Activated naive CD8-positive, alpha-beta T cell treated with anti-CD3 and anti-CD28 coated beads, Interleukin-2, amount 50 U/mL, for 16 hours (primary cell): Measurements from ENCODE around the gene PTPRE.
"Not testable (repeated sequence)": the region's sequence is repeated elsewhere in the genome, so short reads cannot be mapped to it uniquely, and the experiment has no call there.

Source experiments
- DNase-seq: peaks from one replicate; pipeline ENCODE4 v3.0.0-alpha.2; 2020; ENCODE audit warnings: low read depth, low spot score

PTPRE gene

DNA sequence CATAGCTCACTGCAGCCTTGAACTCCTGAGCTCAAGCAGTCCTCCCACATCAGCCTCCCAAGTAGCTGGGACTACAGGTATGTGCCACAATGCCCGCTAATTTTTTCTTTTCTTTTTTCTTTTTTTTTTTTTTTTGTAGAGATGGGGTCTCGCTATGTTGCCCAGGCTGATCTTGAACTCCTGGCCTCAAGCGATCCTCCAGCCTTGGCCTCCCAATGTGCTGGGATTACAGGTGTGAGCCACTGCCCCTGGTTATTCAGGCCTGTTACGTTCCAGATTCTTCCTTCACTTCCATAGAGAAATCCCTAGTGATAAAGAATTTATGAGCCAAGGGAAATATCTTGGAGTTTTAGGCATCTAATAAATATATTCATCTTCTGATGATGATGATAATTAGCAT lies 187.7 kb downstream of the PTPRE start:
- DNase-seq = not testable (repeated sequence)

DNA sequence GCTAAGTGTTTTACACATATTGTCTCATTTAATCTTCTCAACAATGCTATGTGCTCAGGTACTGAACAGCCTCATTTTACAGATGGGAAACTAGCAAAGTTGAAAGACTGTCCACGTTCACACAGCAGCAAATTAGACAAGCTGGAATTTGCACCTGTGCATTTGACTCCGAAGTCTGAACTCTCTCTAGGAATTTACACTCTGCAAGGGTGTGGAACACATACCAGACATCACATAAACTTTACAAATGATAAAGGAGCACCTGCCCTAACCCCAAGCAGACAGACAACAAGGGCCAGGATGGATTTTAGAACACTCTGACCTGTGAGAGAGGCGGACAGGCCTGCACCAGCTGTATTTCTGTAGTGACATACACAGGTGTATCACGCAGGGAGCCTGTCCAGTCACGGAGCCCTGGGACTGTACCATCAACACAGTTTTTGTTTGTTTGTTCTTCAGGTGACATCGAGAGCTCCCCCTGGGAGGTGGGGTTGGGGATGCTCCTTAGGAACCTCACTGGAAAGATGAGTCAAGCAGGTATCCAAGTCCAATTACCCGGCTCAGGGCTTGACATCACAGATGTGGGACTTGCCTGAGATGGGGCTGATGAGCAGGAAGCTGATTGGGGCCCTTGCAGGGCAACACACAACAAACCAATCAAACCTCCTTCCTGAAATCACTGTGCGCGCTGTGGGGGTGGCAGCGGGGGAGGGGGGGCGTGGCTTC lies 188.3 kb downstream of the PTPRE start:
- DNase-seq = no peak

DNA sequence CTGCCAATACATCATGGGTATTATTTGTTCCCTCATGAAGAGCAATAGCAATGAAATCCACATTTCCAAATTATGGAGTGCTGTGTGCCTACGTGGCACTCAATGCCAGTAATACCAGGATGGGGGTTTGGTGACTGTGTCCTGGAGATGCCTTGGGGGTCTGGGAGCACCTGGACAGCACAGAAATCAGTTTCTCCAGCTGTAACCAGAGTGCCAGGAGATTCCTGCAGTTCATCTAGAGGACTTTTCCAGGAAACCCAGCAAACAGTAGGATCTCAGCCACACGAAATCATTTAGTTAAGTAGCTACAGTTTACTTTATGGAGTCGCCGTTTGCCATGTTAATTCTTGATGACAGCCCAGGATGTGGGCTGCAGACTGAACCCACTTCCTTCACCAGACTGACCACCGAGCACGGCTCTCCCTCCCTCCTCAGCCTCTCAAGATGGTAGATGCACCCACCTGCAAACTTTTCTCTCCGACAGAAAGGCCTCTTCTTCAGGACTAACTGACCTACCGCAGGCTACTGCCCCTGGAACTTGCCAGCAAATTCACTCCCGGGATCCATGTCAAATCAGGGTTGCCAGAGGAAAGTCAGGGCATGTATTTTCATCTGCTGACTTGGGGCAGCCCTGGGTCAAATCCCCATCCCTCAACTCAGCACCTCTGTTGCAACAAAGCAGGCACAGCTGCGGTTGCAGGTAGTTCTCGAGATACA lies 189.0 kb downstream of the PTPRE start:
- DNase-seq = no peak

DNA sequence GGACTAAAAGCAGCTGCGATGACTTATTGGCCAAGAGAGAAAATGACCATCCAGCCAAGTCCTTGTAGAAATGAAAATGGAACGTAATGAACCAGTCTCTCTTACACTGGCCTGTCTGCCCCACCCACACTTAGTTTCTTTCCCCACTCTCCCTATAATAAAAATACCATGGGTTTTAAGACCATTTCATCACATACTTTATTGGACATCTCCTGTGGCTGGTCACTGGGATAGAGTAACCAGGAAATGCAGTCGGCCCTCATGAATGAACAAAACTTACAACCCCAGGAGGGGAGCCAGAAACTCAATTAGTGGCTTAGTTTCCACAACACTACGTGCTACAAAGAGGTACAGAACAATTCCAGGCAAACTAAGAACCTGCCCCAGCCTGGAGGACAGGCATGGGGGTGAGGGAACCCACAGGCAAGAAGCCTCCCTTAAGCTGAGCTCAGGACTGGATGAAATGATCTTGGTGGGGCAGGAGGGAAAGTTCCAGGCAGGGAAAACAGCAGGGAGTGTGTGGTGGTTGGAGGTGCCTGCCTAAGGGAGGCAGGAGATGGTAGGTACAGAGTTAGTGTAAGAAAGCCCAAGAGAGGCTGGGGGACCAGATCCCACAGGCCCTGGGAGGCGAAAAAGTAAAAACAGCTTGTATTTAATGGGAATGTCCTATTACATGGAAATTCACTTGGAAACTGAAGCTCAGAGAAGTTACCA lies 189.7 kb downstream of the PTPRE start:
- DNase-seq = no peak

DNA sequence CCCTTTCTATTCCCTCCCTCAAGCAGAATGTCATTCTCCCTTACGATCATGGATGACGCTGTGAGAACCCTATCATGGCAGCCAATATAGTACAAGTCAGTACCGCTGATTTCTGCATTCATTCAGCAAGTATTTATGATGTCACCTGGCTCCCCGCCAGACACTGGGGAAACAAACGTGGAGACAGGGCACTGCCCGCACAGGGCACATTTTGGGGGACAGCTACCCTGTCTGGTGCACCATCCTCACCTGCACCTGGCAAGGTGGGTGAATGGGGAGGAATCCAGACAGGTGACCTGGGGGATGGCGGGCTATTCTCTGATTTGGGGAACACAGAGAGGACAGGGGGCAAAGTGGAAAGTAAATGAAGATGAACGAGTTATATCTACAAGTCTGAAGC lies 190.9 kb downstream of the PTPRE start:
- no peak for DNase-seq

DNA sequence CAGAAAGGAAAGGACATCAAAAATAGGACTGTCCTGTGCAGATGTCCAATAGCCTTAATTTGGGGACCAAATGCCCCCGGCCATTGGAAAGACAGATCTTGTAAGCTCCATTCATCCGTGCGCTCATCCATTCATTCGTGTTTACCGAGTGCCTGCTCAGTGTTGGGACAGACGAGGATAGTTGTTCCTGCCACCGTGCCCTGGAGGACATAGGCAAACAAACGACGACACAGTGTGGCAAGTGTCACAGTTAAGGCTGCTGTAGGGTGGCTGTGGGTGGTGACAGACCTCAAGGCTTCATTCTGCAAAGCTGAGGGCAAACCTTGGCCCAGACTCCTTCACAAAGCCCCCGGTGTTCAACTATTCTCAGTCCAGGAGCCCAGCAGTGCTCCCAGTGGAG lies 191.7 kb downstream of the PTPRE start:
- no peak for DNase-seq

DNA sequence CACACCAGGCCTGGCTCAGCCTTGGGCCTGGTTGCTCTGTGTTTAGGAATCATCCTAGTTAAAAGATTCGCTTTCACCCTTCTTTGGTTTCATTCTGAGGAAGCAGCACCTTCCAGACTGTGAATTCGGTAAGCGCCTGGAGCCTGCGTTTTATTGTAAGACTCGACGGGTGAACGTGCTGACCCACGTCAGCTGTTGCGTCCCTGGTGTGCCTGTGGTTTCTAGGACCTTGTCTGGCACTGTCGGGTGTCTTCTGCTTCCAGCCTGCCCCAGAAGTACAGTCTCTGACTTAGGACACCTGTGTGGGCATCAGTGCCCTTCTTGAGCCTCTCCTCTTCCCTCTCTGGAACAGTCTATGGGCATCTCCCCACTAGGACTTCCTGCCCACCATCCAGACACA lies 193.0 kb downstream of the PTPRE start:
- no peak for DNase-seq

DNA sequence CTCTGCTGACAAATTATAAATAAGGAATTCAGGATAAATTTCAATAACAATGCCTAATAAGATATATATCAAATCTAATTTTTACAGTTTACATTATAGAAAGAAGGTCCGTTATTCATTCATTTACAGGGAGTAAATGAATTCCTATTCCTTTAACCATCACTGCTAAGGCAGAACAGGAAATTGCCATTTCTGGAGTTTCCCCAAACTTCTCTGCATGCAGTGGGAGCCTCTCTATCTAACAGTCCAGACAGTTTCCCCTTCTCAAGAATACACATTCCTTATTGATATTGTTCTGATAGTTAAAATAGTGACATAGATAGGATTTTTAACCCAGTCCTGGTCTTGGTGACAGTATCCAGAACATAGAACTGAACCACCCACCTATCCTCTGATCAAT lies 195.0 kb downstream of the PTPRE start:
- no peak for DNase-seq

DNA sequence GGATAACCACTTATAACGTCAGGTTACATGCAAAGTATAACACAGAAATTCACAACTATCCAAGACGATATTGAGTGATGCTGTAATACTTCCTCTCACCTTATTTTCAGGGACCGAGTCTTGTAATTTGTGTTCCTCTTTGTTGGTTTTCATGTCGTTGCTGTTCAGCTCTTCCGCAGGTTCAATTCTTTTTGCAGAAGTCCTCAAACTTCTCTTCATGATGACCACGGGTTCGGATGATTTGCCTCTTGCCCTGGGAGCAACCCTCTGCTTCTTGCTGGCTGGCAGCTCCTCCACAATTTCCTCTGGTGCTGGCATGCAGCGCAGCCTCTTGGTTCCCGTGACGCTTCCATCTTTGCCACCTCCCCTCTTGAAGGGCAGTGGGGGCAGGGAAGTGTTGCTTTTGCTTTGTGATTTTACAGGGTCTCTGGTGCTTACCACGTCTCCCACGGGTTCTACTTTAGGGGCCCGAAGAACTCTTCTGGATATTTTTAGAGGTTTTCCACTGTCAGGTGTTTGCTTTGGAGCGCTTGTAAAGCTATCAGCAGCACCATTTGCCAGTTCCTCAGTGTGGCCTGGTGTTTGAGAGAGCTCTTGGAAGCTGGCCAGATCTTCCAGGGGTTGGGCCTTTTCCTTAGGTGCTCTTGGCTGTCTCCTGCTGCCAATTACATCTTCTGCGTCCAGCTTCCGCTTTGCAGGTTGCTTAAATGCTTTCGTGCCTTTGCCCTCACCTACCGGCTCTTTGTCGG lies 195.8 kb downstream of the PTPRE start:
- DNase-seq = no peak

DNA sequence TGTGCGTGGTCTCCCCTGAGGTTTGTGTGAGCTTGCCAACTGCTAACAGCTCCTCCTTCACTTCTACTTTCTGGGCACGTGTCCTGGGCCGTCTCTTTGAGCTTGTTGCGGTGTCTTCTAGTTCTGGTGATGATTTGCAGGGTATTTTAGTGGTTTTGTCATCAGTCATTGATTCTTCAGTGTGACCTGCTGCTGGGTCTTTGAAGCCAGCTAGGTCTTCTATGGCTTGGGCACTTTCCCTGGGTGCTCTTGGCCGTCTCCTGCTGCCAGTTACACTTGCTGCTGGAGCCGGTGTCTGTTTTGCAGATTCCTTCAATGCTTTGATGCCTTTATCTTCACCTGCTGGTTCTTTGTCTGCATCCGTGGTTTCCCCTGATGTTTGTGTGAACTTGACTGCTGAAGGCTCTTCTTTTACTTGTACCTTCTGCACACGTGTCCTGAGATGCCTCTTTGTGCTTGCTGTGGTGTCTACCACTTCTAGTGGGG lies 196.4 kb downstream of the PTPRE start:
- DNase-seq = no peak

DNA sequence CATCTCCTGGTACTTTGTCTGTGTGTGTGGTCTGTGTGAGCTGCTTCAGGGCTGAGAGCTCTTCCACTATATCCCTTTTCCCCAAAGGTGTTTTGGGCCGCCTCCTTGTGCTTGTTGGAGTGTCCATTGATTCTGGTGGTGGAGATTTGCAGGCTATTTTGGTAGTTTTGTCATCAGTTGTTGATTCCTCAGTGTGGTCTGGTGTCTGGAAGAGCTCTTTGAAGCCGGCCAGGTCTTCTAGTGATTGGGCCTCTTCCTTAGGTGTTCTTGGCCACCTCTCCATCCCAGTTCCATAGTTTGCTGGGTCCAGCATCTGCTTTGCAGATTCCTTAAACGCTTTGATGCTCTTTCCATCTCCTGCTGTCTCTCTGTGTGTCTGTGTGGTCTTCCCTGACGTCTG lies 198.5 kb downstream of the PTPRE start:
- DNase-seq = no peak

DNA sequence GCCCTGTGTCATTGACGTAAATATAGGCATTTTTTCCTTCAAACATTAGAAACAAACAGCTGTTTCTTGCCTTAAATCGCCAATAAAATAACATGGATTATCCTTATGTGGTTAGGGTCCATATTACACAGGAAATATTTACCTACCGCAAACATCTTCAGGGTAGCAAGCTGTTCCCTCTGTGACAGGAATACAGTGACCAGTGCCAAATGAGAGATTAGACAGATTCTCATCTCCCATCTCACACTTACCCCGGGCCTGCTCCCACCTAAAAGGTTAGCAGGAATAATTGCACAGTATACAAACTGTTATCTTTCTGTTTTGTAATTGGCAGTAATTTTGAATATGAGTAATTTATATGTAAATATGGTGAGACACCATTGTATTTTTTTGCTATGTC lies 202.8 kb downstream of the PTPRE start:
- no peak for DNase-seq

DNA sequence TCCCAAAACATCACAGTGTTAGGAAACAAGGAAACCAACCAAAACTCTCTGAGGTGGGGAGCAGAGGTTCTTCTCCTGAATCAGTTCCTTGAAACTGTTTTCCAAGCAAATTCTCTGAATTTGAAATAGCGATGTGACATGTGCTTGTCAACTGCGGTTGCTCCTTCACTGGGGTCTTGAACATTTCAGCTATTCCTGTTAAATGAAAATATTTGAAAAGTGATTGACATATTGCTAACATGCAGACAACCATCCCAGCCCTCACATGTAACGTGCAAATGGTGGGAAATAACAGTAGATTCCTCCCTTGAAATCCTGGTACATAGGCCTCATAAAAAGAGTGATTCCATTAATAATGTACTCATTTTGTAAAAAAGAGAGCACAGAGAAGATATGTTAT lies 203.4 kb downstream of the PTPRE start:
- no peak for DNase-seq

DNA sequence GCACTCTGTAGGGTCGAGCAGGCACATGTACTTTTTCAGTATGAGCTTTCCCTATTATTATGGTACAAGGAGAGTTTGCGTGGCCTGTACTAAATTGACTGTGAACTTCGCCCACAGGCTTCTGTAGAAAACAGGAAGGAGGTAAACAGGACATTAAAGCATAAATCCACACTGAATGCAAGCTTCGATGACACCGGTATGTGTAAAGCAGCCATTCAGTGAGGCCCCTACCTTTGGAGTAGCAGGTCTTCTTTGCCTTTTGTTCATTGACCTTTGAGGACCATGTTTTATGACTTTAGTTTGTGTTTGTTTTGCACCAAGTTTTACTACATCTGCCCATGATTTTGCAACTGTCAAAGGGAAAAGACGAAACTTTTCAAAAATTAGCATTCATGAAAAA lies 204.8 kb downstream of the PTPRE start:
- DNase-seq = no peak

DNA sequence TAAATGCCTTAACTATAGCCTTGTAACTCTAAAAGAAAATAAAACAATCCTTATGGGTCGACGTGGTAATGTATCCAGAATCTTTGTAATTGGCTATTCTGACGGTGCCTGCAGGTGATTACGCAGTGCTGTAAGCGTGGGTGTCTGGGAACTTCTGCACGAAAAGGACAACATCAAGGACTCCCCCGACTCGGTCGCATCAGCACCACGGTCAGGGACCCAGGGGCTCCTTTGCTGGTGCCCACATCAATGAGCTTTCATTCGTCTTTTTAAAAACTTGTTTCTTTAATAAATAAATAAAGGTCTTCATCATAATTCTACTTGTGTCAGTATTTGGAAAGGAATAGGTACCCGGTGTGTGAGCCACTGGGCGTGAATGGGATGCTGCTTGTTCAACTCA lies 206.1 kb downstream of the PTPRE start:
- DNase-seq = no peak

DNA sequence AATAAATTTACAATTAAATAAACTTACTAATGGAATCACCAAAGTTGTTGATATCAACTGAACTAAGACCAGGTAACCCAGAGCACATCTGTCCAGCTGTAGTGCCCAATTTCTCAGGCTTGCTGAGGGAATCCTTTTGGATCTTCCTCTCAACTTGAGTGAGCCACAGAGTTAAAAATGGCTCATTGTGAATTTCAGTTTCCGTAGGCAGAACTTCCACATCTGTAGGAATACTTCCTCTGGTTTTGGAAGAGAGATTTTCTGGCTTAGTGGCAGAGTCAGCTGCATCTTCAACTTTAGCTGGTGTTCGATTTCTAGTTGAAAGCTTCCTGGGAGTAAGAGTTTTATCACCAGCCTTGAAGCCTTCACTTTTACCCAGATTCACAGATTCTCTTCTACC lies 208.0 kb downstream of the PTPRE start:
- DNase-seq = no peak

DNA sequence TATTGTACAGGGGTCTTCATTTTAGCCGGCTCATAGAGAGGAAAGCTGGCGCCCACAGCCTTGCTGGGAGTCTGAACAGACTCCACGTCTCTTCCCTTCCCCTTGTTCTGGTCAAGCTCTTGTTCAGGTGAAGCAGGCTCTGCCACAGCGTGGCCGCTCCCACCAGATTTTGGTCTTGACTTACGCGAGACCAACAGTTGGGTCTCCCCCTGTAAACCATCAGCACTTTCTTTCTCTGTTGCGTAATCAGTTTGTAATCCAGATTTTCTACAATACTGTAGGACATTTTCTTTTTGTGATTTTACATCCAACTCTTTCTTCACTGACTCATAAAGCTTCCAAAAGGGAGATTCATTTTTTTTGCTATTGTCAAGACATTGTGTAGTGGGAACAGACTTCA lies 208.5 kb downstream of the PTPRE start:
- DNase-seq = no peak

DNA sequence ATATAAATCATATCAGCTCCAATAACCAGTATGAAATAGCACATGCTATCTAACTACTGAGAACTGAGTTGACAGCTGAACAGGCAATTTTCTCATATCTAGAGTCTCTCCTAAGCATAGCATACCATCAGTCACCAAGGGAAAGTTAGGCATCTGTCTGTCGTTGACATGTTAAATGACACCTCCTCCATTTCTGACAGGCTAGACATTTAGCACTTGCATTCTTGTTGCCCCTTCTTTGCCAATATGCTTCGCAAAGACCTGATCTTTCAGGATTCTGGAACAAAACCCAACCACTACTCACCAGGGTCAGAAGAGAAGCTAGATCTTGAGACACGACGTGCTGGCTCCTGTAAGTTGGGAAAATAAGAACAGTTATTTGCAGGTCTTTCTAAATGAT lies 209.3 kb downstream of the PTPRE start:
- DNase-seq = no peak

DNA sequence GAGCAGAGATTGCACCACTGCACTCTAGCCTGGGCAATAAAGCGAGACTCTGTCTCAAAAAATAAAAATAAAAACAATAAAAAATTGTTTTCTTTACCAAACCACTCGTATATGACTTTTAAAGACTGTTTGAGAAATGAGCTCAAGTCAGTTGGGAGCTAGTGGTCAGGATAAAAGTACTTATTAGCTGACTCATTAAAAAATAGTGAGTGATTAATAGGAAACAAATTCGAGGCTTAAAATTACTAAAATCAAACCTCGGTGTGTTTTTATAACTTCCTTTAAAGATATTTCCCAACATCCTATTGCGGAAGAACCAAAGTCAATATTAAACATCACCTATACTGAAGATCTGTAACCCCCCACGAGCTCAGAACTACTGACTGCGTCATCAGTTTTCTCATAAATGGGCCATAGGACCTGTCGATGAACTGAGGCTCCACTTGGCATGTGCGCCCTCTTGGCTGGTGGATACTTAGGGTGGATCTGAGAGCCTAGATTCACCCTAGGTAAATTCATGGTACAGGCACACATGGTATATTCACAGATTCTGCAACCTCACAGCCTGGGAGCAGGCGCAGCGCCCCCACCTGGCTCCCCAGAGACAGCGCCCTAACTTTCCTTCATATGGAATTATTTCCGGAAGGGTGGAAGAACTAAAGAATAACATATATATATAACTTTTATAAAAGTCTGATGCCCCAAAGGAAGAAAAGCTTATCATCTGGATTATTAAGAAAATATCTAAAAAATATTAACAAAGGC lies 210.1 kb downstream of the PTPRE start:
- no peak for DNase-seq

DNA sequence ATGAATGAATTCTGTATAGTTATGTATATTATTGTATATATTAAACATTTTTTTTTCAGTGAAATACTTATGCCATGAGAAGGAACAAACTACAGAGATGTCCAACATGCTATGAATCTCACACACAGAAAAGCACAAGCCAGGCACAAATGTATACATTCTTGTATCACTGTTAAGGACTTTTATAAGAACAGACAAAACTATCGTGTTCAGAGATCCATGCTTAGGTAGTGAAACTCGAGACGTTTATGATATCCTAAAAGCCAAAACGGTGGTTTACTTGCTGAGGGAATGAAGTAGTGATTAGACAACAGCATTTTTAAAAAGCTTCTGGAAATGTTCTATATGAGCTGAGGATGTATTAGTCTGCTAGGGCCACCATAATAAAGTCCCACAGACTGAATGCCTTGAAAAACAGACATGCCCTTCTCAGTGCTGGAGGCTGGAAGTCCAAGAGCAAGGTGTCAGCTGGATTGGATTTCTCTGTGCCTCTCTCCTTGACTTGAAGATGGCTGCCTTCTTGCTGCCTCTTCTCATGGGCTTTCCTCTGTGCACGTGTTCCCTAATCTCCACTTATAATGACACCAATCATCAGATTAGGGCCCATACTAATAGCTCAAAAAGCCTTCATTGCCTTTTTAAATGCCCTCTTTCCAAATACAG lies 215.0 kb downstream of the PTPRE start:
- no peak for DNase-seq

DNA sequence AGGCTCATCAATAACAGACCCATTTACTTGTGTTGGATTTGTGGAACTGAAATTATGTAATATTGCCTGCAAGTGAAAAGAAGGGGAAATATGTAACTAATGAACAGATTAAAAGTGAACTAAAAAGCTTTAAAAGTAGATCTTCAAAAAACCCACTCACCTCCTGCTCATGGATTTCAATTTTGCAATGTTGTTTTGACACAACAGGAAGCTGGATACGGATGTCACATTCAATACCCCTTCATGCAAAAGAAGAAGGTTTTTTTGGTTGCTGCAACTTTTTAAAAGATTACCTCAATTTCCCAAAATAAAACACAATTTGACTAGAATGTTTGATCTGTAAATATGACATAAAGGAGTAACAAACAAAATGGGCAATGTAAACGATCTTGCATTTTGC lies 216.0 kb downstream of the PTPRE start:
- DNase-seq = no peak
